Hematopoietic multipotent progenitor cell treated with erythropoietin and hydrocortisone succinate and interleukin-3 and kit ligand, for 15 days (in vitro differentiated cells): Measurements from ENCODE around the gene CREBRF.
A peak's percentile ranks its signal among the peaks of the same experiment; 100 is the strongest.
"Not testable (repeated sequence)": the region's sequence is repeated elsewhere in the genome, so short reads cannot be mapped to it uniquely, and the experiment has no call there.

ENCODE experiments used
- DNase-seq: peaks from one replicate; pipeline ENCODE4 v3.0.0-alpha.2; 2015; ENCODE audit warnings: low spot score

Gene CREBRF, protein sequence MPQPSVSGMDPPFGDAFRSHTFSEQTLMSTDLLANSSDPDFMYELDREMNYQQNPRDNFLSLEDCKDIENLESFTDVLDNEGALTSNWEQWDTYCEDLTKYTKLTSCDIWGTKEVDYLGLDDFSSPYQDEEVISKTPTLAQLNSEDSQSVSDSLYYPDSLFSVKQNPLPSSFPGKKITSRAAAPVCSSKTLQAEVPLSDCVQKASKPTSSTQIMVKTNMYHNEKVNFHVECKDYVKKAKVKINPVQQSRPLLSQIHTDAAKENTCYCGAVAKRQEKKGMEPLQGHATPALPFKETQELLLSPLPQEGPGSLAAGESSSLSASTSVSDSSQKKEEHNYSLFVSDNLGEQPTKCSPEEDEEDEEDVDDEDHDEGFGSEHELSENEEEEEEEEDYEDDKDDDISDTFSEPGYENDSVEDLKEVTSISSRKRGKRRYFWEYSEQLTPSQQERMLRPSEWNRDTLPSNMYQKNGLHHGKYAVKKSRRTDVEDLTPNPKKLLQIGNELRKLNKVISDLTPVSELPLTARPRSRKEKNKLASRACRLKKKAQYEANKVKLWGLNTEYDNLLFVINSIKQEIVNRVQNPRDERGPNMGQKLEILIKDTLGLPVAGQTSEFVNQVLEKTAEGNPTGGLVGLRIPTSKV

DNA sequence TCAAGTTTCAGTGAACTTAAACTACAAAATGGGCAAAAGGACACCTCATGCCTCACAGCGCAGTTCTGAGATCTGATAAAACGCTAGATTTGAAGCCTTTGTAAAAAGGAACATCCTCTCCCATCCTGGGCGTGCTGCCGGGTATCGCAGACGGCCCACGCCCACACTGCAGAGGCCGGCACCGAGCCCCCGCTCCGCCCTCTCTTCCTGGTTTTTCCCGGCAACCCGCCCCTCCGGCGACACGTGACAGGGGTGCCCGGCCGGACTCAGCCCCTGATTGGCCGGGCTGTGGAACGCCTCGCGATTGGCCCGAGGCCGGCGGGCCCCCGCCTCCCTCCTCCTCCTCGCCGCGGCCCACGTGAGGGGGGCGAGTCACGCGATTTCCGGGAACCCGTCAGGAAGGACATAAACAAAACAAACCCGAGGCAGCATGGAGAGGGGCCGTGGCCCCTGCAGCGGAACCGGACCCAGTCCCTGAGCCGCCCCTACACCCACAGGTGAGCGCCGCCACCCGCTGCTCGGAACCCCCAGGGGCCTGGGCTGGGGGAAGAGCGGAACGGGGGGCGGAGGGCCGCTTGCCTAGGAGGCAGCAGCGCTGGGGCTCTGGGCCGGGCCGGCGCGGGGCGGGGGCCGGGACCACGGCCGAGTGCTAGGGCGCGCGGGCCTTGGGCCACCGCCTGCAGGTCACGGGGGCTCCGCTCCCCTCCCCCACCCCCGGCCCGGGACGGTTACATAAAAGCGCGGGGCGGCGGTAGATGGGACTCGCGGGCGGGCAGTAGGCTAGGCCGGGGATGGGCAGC is at the start of gene CREBRF:
TSS of gene CREBRF (plus strand) at position 370 of the 800 bp plus-strand sequence. CDS start 24,424 bp downstream, outside the sequence.
- peak; percentile 96 for DNase-seq

DNA sequence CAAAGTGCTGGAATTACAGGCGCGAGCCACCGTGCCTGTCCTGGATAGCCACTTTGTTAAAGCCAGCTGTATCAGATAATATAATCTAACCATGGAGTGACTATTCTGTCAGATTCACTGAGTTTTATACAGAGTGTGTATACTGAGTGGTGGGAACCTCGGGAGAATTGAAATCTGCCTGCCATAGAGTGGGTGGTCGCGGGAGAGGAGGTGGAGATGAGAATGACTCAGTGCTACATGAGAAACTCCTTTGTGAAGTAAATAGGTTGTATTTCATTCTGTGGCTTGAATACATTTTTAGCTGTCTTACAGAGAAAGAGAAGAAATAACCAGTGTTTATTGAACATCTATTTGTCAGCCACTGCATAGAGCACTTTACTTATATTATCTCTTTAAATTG is 46.1 kb upstream of the CREBRF start:
- no peak for DNase-seq

DNA sequence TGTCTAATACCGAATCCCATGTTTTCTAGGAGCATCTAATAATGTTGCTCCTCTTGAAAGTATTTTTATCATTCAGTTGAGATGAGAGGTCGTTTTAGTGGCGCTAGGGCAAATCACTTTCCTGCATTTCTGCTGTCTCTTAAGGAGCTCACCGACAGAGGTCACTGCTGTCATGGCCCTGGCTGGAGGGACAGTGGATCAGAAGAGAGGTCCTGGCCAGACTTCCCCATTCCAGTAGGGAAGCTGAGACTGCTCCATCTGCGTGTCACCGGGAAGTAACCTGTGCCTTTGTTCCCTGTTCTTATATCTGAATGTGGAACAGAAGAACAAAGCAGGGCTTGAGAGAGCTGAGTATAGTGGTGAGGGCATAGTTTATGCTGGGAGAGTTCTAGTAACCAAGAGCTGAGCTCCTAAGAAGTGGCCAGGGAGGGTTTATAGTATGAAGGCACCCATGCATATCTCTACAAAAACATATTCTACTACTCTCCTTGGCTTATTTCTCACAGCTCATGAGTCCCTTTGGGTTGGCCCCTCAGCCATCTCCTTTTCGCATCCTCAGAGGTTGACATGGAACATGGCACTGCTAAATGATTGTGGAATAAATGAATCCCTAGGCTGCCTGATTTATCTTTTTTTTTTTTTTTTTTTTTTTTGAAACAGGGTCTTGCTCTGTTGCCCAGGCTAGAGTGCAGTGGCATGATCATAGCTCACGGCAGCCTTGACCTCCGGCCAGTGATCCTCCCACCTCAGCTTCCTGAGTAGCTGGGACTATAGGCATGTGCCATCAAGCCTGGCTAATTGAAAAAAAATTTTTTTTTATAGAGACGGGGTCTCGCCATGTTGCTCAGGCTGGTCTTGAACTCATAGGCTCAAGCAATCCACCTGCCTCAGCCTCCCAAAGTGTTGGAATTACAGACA is 45.3 kb upstream of the CREBRF start:
- peak; percentile 25 for DNase-seq

- no peak for DNase-seq
Measured at GRCh38 chr5:173011566-173011965, 44.6 kb upstream of the CREBRF start.

GRCh38 chr5:173012882-173013281 is 43.3 kb upstream of the CREBRF start:
- no peak for DNase-seq

DNA sequence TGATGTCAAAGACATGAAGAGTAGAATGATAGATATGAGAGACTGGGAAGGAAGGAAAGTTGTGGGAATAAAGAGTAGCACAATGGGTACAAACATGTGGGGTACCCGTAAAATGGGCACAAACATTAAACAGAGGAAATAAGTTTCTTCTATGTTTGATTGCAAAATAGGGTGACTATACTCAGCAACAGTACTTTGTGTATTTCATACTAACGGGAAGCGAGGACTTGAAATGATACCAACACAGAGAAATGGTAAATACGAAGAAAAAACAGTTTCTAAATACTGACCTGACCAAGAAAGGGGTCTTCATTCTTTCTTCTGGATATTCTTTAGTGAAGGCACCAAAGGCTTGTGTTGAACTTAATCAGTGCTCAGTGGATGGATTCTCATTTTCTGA is 41.5 kb upstream of the CREBRF start:
- DNase-seq, result no peak

GRCh38 chr5:173015192-173015591 is 41.0 kb upstream of the CREBRF start:
- DNase-seq, result no peak

- DNase-seq, result no peak
Measured at GRCh38 chr5:173015598-173016455, 40.3 kb upstream of the CREBRF start.

DNA sequence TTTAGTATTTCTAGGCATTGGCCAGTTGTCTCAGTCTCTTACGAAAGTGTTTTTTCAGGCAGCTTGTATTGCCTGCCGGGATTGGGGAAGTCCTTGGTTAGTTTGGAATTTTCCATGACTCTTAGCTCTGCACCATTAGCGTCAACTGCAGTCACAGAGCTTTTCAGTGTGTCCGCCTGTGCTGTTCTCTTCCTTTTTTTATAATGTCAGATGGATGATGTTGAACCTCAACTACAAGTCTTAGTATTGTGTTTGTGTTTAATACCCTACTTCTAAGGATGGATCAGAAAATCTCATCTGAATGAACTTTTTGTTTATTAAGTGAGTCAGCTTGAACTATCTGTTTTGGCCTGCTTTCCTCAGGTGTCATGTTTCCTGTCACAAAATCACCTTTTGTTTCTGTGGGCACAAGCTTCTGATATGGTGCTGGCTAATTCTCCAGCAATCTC is 39.5 kb upstream of the CREBRF start:
- no peak for DNase-seq

DNA sequence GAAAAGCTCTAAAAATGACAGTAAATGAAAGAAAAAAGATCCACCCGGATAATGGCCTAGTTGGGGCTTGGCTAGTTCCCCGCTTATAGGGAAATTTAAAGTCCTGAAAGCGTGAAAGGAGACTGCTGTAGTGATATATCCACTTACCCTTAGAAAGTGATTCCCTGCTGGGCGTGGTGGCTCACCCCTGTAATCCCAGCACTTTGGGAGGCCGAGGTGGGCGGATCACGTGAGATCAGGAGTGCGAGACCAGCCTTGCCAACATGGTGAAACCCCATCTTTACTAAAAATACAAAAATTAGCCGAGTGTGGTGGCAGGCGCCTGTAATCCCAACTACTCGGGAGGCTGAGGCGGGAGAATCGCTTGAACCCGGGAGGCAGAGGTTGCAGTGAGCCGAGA is 39.1 kb upstream of the CREBRF start:
- not testable (repeated sequence) for DNase-seq

- no peak for DNase-seq
Measured at GRCh38 chr5:173018358-173018757, 37.8 kb upstream of the CREBRF start.

- no peak for DNase-seq
Measured at GRCh38 chr5:173020154-173020581, 36.0 kb upstream of the CREBRF start.

DNA sequence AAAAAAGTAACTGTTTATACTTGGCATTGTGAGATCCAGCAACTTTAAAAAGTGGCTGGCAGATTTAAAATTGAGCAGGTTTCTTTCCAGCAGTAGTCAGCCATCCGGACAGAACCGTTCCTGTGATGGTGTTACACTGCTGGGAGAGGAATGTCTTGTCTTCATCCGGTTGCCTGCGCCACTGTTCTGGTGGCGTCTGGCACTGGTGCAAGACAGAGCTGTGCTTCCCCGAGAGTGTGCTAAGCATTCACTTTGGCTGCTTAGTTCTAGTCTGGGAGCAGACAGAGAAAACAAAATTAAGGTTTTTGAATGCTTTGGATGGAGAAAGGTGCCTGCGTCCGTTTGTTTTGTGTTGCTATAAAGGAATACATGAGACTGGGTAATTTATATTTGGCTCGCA is 35.5 kb upstream of the CREBRF start:
- no peak for DNase-seq

- no peak for DNase-seq
Measured at GRCh38 chr5:173025651-173026050, 30.5 kb upstream of the CREBRF start.

GRCh38 chr5:173027905-173028304 is 28.2 kb upstream of the CREBRF start:
- DNase-seq, result no peak

DNA sequence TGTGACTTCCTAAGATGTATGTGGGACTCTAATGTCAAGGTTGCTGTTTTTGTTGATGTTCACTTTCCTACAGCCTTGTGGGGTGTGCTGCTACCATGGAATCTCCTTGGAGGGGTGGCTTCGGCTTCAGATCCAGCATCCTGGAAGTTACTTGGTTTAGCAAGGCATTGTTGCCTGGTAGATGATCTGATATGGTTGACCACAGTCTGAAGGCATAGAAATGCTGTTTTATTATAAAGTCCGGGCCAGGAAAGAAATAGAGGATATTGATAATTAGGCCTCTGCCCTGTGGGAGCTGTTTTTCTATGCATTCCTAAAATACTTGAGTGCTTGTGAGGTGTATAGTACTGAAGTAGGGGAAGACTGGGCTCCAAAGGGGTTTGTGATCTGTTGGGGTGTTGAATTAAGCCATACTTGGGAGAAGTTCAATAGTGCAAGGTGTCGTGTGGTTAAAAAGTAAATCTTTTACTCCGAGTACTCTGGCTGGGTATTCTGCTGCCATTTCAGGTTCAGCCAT is 27.3 kb upstream of the CREBRF start:
- DNase-seq, result no peak

DNA sequence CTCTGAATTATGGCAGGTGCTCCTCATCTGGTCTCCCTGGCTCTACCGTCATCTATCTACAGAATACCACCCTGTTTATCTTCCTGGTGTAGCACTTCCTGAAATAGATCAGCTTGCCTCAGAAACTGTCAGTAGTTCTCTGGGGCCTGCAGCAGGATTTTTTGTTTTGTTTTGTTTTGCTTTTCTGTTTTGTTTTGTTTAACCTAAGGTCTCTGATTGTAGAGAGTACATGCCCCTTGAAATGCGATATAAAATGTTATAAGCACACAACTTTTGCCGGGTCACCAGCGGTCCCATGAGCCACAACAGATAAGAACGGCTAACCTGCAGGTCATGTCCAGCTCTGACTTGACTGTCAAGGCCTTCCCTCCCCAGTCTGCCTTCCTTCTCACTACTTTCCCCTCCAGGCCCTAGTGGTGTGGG is 26.6 kb upstream of the CREBRF start:
- DNase-seq, result peak; percentile 38

DNA sequence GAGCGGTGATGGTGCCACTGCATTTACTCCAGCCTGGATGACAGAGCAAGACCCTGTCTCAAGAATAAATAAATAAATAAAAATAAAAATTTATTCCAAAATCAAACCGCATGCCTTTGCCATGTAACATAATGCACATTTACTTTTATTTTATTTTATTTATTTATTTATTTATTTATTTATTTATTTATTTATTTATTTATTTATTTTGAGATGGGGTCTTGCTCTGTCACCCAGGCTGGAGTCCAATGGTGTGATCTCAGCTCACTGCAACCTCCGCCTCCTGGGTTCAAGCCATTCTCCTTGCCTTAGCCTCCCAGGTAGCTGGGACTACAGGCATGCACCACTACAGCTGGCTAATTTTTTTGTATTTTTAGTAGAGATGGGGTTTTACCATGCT is 24.1 kb upstream of the CREBRF start:
- not testable (repeated sequence) for DNase-seq

GRCh38 chr5:173032730-173033129 is 23.4 kb upstream of the CREBRF start:
- no peak for DNase-seq

- DNase-seq, result no peak
Measured at GRCh38 chr5:173033923-173034322, 22.2 kb upstream of the CREBRF start.
